Measurements from ENCODE around the gene CCL24.

Gene CCL24

DNA sequence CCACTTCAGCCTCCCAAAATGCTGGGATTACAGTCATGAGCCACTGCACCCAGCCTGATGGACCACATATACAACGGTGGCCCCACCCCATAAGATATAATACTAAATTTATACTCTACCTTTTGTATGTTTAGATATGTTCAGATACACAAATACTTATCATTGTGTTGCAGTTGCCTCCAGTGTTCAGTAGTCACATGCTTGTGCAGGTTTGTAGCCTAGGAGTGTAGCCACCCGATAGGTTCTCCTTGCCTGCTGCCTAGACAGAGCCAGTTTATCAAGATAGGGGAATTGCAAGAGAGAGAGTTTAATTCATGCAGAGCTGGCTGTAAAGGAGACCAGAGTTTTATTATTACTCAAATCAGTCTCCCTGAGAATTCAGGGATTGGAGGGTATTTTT, 9.6 kb downstream of the CCL24 start:
- Histone ChIP-seq H3K36me3 (ENCODE audit: control insufficient read depth, insufficient read depth, low read length) (no peaks in the 10 kb centered on the region), H3K79me2 (no peaks in the 10 kb centered on the region), H3K27me3 (ENCODE audit: control insufficient read depth, insufficient read depth, low read length) (no peaks in the 10 kb centered on the region), H3K4me3 (ENCODE audit: low read depth, low read length) (no peak overlapping the region), H3K4me1 (peaks cover 18% of the 10 kb centered on the region), H3K27ac (peak overlapping the region; percentile 33), H3K9me3 (ENCODE audit: control insufficient read depth, low read length) (no peaks in the 10 kb centered on the region), H2AFZ (peak overlapping the region; percentile 19), H3K4me2 (ENCODE audit: low read length) (no peak overlapping the region), H3K9ac (no peak overlapping the region)
- TF ChIP-seq, protein P1, sequence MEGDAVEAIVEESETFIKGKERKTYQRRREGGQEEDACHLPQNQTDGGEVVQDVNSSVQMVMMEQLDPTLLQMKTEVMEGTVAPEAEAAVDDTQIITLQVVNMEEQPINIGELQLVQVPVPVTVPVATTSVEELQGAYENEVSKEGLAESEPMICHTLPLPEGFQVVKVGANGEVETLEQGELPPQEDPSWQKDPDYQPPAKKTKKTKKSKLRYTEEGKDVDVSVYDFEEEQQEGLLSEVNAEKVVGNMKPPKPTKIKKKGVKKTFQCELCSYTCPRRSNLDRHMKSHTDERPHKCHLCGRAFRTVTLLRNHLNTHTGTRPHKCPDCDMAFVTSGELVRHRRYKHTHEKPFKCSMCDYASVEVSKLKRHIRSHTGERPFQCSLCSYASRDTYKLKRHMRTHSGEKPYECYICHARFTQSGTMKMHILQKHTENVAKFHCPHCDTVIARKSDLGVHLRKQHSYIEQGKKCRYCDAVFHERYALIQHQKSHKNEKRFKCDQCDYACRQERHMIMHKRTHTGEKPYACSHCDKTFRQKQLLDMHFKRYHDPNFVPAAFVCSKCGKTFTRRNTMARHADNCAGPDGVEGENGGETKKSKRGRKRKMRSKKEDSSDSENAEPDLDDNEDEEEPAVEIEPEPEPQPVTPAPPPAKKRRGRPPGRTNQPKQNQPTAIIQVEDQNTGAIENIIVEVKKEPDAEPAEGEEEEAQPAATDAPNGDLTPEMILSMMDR (IDR thresholded peaks at IDR 0.05), result no peak

DNA sequence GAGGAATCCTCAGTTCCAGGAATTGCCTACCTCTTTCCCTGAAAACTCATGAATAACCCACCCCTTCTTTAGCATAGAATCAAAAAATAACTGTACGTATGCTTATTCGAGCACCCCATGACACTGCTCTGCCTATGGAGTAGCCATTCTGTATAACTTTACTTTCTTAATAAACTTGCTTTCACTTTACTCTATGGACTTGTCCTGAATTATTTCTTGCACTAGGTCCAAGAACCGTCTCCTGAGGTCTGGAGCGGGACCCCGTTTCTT, 11.1 kb downstream of the CCL24 start:
- TF ChIP-seq, protein P1 (IDR thresholded peaks at IDR 0.05), result no peak
- Histone ChIP-seq H3K36me3 (ENCODE audit: control insufficient read depth, insufficient read depth, low read length) (no peaks in the 10 kb centered on the region), H2AFZ (no peak overlapping the region), H3K27me3 (ENCODE audit: control insufficient read depth, insufficient read depth, low read length) (no peaks in the 10 kb centered on the region), H3K27ac (peak overlapping the region; percentile 12), H3K9ac (no peak overlapping the region), H3K9me3 (ENCODE audit: control insufficient read depth, low read length) (no peaks in the 10 kb centered on the region), H3K79me2 (no peaks in the 10 kb centered on the region), H3K4me1 (peaks cover 33% of the 10 kb centered on the region), H3K4me3 (ENCODE audit: low read depth, low read length) (no peak overlapping the region), H3K4me2 (ENCODE audit: low read length) (no peak overlapping the region)

DNA sequence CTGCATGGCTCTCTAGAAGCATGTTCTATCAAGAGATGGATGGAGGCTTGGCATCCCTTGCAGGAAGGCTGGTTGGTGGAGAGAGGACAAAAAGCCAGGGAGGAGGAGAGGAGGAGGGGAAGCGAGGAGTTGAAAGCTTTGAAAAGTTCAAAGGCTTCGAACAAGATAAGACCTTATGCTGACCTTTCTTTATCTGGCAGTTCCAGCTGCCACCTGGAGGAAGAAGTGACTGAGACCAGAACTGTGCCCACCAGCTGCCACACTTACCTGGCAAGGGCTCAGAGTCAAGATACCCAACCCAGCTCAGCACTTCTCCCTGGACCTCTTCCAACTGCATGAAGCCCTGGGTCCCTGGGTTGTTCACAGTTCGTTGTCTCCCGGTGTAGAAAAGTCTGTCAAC, 14.8 kb downstream of the CCL24 start:
- Histone ChIP-seq H3K4me3 (ENCODE audit: low read depth, low read length) (no peak overlapping the region), H2AFZ (peak overlapping the region; percentile 57), H3K79me2 (no peaks in the 10 kb centered on the region), H3K27ac (peak overlapping the region; percentile 98), H3K4me2 (ENCODE audit: low read length) (no peak overlapping the region), H3K36me3 (ENCODE audit: control insufficient read depth, insufficient read depth, low read length) (no peaks in the 10 kb centered on the region), H3K9ac (no peak overlapping the region), H3K4me1 (peaks cover 57% of the 10 kb centered on the region), H3K27me3 (ENCODE audit: control insufficient read depth, insufficient read depth, low read length) (no peaks in the 10 kb centered on the region), H3K9me3 (ENCODE audit: control insufficient read depth, low read length) (no peaks in the 10 kb centered on the region)
- TF ChIP-seq, protein P1 (IDR thresholded peaks at IDR 0.05), result no peak

DNA sequence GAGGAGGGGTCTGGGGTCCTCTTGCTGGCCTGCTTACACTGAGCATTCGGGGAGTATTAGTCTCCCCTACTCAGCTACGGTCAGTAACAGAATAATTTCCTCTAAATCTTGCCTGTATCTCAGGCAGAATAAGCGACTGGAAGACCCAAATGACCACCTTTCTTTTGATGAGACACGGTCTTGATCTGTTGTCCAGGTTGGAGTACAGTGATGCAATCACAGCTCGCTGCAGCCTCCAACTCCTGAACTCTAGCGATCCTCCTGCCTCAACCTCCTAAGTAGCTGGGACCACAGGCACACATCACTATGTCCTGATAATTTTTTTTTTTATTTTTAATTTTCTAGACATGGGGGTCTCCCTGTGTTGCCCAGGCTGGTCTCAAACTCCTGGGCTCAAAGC, 17.2 kb downstream of the CCL24 start:
- peak overlapping the region; percentile 98 for H3K27ac ChIP-seq
- H3K4me1 ChIP-seq, result peaks cover 54% of the 10 kb centered on the region
- TF ChIP-seq, protein P1 (IDR thresholded peaks at IDR 0.05), result no peak
- H3K9me3 ChIP-seq (ENCODE audit: control insufficient read depth, low read length), result no peaks in the 10 kb centered on the region
- H3K36me3 ChIP-seq (ENCODE audit: control insufficient read depth, insufficient read depth, low read length), result no peaks in the 10 kb centered on the region
- H3K9ac ChIP-seq, result no peak overlapping the region
- peak overlapping the region; percentile 50 for H3K4me2 ChIP-seq (ENCODE audit: low read length)
- no peaks in the 10 kb centered on the region for H3K27me3 ChIP-seq (ENCODE audit: control insufficient read depth, insufficient read depth, low read length)
- H3K4me3 ChIP-seq (ENCODE audit: low read depth, low read length), result no peak overlapping the region
- peak overlapping the region; percentile 23 for H2AFZ ChIP-seq
- H3K79me2 ChIP-seq, result no peaks in the 10 kb centered on the region

DNA sequence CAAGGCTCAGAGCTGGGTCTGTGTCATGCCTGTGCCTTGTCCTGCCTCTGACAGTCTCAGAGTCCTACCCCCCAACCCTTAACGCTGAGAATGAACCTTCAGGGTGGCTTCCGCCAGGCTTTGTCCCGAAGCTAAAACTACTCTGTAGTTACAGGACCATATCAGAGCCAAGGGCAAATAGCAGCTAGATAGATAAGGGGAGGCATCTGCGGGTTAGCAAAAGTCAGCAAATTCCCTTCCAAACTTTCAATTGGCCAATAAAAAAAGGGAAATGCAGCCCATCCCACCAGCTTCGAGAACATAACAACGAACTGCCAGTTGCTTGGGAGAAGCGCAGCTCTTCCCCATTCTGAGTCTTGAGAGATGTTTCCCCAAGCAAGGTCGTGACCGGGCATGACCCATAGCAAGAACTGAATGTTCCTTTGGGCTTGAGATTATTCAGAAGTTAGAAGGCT, 17.7 kb downstream of the CCL24 start:
- H3K36me3 ChIP-seq (ENCODE audit: control insufficient read depth, insufficient read depth, low read length), result no peaks in the 10 kb centered on the region
- H3K9ac ChIP-seq, result peak overlapping the region; percentile 6
- peak overlapping the region; percentile 24 for H2AFZ ChIP-seq
- peak overlapping the region; percentile 98 for H3K27ac ChIP-seq
- peak overlapping the region; percentile 39 for H3K4me2 ChIP-seq (ENCODE audit: low read length)
- no peak overlapping the region for H3K4me3 ChIP-seq (ENCODE audit: low read depth, low read length)
- no peaks in the 10 kb centered on the region for H3K9me3 ChIP-seq (ENCODE audit: control insufficient read depth, low read length)
- TF ChIP-seq, protein P1 (IDR thresholded peaks at IDR 0.05), result no peak
- H3K4me1 ChIP-seq, result peaks cover 54% of the 10 kb centered on the region
- no peaks in the 10 kb centered on the region for H3K27me3 ChIP-seq (ENCODE audit: control insufficient read depth, insufficient read depth, low read length)
- no peaks in the 10 kb centered on the region for H3K79me2 ChIP-seq

All from parathyroid adenoma (tissue), 2 donors.